ENCODE measurements around the gene MUC22. TPM values are rescaled to one million over a fixed set of nuclear protein-coding genes. Genes with fewer than 3 reads are reported as not detected.
"Not testable (repeated sequence)": the region's sequence is repeated elsewhere in the genome, so short reads cannot be mapped to it uniquely, and the experiment has no call there.

Gene MUC22
- polyA plus RNA-seq, 4 donors = not detected

DNA sequence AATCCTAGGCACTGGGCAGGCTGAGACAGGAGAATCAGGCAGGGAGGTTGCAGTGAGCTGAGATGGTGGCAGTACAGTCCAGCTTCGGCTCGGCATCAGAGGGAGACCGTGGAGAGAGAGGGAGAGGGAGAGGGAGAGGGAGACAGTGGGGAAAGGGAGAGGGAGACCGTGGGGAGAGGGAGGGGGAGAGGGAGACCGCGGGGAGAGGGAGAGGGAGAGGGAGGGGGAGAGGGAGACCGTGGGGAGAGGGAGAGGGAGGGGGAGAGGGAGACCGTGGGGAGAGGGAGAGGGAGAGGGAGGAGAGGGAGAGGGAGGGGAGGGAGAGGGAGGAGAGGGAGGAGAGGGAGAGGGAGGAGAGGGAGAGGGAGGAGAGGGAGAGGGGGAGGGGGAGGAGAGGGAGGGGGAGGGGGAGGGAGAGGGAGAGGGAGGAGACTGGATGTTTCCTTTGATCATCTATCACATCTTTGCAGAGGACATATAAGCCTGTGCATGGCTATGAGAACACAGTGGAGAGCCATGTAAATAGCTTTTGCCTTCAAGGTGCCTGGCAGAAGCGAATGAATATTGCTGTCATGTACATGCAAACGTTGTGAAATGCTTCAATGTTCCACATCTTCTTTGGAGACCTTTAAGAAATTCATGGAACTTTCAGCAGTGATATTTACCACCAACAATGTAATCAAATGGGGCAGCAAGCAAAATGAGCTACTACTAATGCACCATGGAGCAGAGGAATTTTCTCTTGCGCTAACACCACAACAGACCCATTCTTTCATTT is 57.8 kb downstream of the MUC22 start:
- not testable (repeated sequence) for H3K27ac ChIP-seq (ENCODE audit: low read depth in 1 of 3, low read length in 2 of 3); H3K36me3 ChIP-seq (ENCODE audit: control insufficient read depth in 3 of 3, insufficient read depth in 2 of 3, low read depth in 1 of 3, low read length in 3 of 3); H3K4me3 ChIP-seq (ENCODE audit: low read depth in 1 of 3, low read length in 3 of 3); FAIRE-seq; H3K4me1 ChIP-seq (ENCODE audit: control insufficient read depth in 3 of 3, insufficient read depth in 2 of 3, low read depth in 1 of 3, low read length in 2 of 3); H3K9me3 ChIP-seq (ENCODE audit: control insufficient read depth in 2 of 2, insufficient read depth in 1 of 2, low read depth in 1 of 2, low read length in 1 of 2); H3K27me3 ChIP-seq (ENCODE audit: control insufficient read depth in 3 of 3, insufficient read depth in 3 of 3, low read length in 3 of 3); DNase-seq
- 77 to 88% (median 82%) methylated on average over 3 to 7 of the region's 11 CpGs for WGBS, 3 donors

DNA sequence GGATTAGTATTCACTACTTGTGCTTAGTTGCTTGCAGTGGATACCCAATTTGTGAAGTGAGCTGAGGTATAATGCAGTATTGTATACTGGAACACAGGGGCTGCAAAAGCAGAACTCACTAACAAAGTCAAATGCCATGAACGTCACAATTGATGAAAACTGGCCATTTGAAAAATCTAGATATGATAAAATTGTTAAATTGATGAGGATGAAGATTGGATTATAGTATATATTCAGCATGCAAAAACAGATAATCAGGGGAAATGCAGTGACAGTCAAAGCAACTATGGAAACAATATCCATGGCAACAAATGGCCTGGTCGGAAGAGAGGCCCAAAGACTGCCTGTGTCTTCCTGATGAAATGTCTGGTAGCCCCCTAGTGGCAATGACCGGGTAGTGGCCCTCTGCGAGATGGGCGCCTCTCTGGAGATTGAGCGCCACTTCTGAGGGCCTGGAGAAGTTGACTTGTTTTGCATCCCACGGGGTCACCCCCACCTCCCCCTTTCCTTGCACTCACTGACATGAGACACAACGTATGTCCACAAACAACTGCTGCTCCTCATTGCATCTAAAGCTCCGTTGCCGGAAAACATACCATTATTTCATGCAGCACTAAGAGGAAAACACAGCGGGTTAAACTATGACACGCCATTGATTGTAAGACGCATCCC is 58.5 kb downstream of the MUC22 start:
- 34 to 43% (median 39%) methylated on average over 13 of the region's 13 CpGs for WGBS, 3 donors
- Histone ChIP-seq H3K9me3 (ENCODE audit: control insufficient read depth in 2 of 2, insufficient read depth in 1 of 2, low read depth in 1 of 2, low read length in 1 of 2) (no peaks in the 10 kb centered on the region), H3K36me3 (ENCODE audit: control insufficient read depth in 3 of 3, insufficient read depth in 2 of 3, low read depth in 1 of 3, low read length in 3 of 3) (no peaks in the 10 kb centered on the region), H3K27ac (ENCODE audit: low read depth in 1 of 3, low read length in 2 of 3) (no peak overlapping the region), H3K4me1 (ENCODE audit: control insufficient read depth in 3 of 3, insufficient read depth in 2 of 3, low read depth in 1 of 3, low read length in 2 of 3) (no peaks in the 10 kb centered on the region), H3K27me3 (ENCODE audit: control insufficient read depth in 3 of 3, insufficient read depth in 3 of 3, low read length in 3 of 3) (no peaks in the 10 kb centered on the region), H3K4me3 (ENCODE audit: low read depth in 1 of 3, low read length in 3 of 3) (no peak overlapping the region)
- FAIRE-seq = no peak
- peak; percentile 78 to 80 for DNase-seq

DNA sequence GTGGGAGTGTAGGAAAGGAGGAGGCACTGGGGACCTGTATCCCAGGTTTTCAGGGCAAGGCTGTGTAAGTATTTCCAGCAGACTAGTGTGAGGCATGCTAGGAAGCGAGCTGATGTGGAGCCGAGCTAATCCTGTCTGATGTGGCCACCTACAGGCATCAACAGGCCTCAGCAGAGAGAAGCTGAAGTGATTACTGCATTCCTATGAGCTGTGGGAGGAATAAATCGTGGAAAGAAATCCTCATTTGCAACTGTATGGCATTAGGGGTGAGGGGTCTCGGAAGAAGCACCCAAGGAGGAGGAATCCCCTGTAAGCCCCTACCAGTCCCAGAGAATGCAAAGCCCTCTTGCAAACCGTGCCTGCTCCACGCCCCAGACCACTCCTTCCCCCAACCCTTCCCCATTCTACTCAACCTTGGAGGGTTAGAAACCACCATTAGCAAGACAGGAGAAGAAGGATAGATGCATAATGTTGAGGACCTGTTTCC is 60.5 kb downstream of the MUC22 start:
- H3K9me3 ChIP-seq (ENCODE audit: control insufficient read depth in 2 of 2, insufficient read depth in 1 of 2, low read depth in 1 of 2, low read length in 1 of 2) = no peaks in the 10 kb centered on the region
- no peak overlapping the region for H3K27ac ChIP-seq (ENCODE audit: low read depth in 1 of 3, low read length in 2 of 3)
- no peaks in the 10 kb centered on the region for H3K27me3 ChIP-seq (ENCODE audit: control insufficient read depth in 3 of 3, insufficient read depth in 3 of 3, low read length in 3 of 3)
- H3K4me1 ChIP-seq (ENCODE audit: control insufficient read depth in 3 of 3, insufficient read depth in 2 of 3, low read depth in 1 of 3, low read length in 2 of 3) = no peaks in the 10 kb centered on the region
- peak; percentile 47 to 55 for DNase-seq
- no peak overlapping the region for H3K4me3 ChIP-seq (ENCODE audit: low read depth in 1 of 3, low read length in 3 of 3)
- 30 to 49% (median 43%) methylated on average over 6 of the region's 6 CpGs for WGBS, 3 donors
- no peaks in the 10 kb centered on the region for H3K36me3 ChIP-seq (ENCODE audit: control insufficient read depth in 3 of 3, insufficient read depth in 2 of 3, low read depth in 1 of 3, low read length in 3 of 3)
- no peak for FAIRE-seq

DNA sequence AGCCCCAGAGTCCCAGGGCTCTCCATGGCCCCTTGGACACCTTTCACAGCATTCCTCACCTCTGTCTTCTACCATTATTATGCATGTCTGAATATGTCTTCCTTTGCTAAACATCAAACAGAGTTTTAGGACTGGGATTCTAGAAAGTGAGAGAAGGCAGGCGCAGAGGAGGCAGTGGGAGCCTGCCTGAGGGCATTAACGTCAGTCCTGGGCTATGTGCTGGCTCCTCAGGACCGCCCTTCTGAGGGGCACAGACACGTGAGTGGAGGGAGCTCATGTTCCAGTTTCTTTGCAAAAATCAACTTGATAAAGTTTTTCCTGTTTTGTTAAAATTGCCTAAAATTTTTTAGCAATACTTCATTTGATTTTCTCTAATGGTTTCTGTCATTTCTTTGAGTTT is 64.1 kb downstream of the MUC22 start:
- WGBS, 3 donors = 84 to 90% (median 85%) methylated on average over 4 of the region's 4 CpGs
- Histone ChIP-seq H3K27ac (ENCODE audit: low read depth in 1 of 3, low read length in 2 of 3) (no peak overlapping the region), H3K36me3 (ENCODE audit: control insufficient read depth in 3 of 3, insufficient read depth in 2 of 3, low read depth in 1 of 3, low read length in 3 of 3) (no peaks in the 10 kb centered on the region), H3K9me3 (ENCODE audit: control insufficient read depth in 2 of 2, insufficient read depth in 1 of 2, low read depth in 1 of 2, low read length in 1 of 2) (no peaks in the 10 kb centered on the region), H3K4me1 (ENCODE audit: control insufficient read depth in 3 of 3, insufficient read depth in 2 of 3, low read depth in 1 of 3, low read length in 2 of 3) (peaks cover 0 to under 1% (median 0%) of the 10 kb centered on the region in 3 donors), H3K4me3 (ENCODE audit: low read depth in 1 of 3, low read length in 3 of 3) (no peak overlapping the region), H3K27me3 (ENCODE audit: control insufficient read depth in 3 of 3, insufficient read depth in 3 of 3, low read length in 3 of 3) (no peaks in the 10 kb centered on the region)
- DNase-seq (no peak), FAIRE-seq (no peak)

DNA sequence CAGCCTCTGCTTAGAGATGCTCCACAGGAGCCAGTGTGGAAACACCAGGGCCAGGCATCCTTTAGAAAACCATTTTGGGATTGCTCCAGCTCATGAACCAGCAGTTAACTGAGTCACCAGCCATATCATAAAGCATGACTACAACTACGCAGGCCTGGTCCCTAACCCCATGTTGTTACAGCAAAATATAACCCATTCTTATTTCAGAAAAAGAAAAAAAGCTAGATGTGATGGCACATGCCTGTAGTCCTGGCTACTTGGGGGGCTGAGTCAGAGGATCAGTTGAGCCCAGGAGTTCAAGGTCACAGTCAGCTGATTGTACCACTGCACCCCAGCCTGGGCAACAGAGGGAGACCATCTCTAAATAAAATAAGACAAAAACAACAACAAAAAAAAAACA is 65.3 kb downstream of the MUC22 start:
- no peaks in the 10 kb centered on the region for H3K36me3 ChIP-seq (ENCODE audit: control insufficient read depth in 3 of 3, insufficient read depth in 2 of 3, low read depth in 1 of 3, low read length in 3 of 3)
- H3K4me3 ChIP-seq (ENCODE audit: low read depth in 1 of 3, low read length in 3 of 3) = no peak overlapping the region
- H3K9me3 ChIP-seq (ENCODE audit: control insufficient read depth in 2 of 2, insufficient read depth in 1 of 2, low read depth in 1 of 2, low read length in 1 of 2) = no peaks in the 10 kb centered on the region
- no peak for DNase-seq
- FAIRE-seq = no peak
- H3K27me3 ChIP-seq (ENCODE audit: control insufficient read depth in 3 of 3, insufficient read depth in 3 of 3, low read length in 3 of 3) = no peaks in the 10 kb centered on the region
- 85 to 91% (median 88%) methylated on average over 1 of the region's 1 CpG for WGBS, 3 donors
- no peak overlapping the region for H3K27ac ChIP-seq (ENCODE audit: low read depth in 1 of 3, low read length in 2 of 3)
- H3K4me1 ChIP-seq (ENCODE audit: control insufficient read depth in 3 of 3, insufficient read depth in 2 of 3, low read depth in 1 of 3, low read length in 2 of 3) = peaks cover 0 to 3% (median 2%) of the 10 kb centered on the region in 3 donors

DNA sequence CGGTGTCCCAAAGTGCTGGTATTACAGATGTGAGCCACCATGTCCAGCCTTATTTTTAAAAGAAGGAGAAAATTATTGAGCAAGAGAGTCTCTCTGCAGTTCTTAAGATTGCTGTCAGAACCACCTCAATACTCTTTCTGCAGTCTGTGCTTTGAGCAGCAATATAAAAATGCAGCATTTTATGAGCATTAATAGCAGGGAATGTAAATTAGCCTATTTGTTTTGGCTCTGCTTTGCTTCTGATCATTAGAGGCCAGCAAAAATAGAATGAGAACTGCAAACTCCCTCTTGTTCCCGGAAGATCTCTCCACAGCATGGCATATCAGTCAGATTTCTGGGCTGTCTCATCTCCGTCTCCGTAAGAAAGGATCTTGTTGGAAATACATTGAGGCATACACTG is 66.3 kb downstream of the MUC22 start:
- H3K9me3 ChIP-seq (ENCODE audit: control insufficient read depth in 2 of 2, insufficient read depth in 1 of 2, low read depth in 1 of 2, low read length in 1 of 2) = no peaks in the 10 kb centered on the region
- H3K36me3 ChIP-seq (ENCODE audit: control insufficient read depth in 3 of 3, insufficient read depth in 2 of 3, low read depth in 1 of 3, low read length in 3 of 3) = no peaks in the 10 kb centered on the region
- FAIRE-seq = no peak
- 85 to 87% (median 86%) methylated on average over 4 of the region's 4 CpGs for WGBS, 3 donors
- H3K27ac ChIP-seq (ENCODE audit: low read depth in 1 of 3, low read length in 2 of 3) = no peak overlapping the region
- DNase-seq = no peak
- H3K27me3 ChIP-seq (ENCODE audit: control insufficient read depth in 3 of 3, insufficient read depth in 3 of 3, low read length in 3 of 3) = no peaks in the 10 kb centered on the region
- H3K4me3 ChIP-seq (ENCODE audit: low read depth in 1 of 3, low read length in 3 of 3) = no peak overlapping the region
- peaks cover 0 to 3% (median 2%) of the 10 kb centered on the region in 3 donors for H3K4me1 ChIP-seq (ENCODE audit: control insufficient read depth in 3 of 3, insufficient read depth in 2 of 3, low read depth in 1 of 3, low read length in 2 of 3)

DNA sequence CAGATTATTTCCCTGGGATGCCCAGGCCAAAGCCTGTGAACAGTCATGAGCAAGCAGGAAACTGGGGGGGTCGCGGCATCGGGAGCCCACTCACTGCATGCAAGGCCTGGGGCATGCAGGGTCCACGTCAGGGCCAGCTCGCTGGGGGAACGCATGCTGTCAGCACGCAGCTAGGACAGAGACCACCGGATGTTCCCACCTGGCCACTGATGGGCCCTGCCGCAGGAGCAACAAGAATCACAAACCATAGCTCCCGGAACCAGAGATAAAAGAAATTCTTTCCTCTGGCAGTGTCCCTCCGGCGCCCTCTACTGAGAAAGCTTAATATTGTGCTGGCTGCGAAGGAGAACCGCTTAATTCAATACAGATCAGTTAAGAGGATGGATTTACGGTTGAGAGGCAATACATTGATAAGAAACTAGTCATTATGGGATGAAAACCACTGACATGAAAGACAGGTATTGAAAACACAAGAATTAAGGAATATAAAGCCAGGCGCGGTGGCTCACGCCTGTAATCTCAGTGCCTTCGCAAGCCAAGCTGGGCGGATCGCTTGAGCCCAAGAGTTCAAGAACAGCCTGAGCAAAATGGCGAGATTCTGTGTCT is 69.5 kb downstream of the MUC22 start:
- H3K36me3 ChIP-seq (ENCODE audit: control insufficient read depth in 3 of 3, insufficient read depth in 2 of 3, low read depth in 1 of 3, low read length in 3 of 3) = no peaks in the 10 kb centered on the region
- H3K27ac ChIP-seq (ENCODE audit: low read depth in 1 of 3, low read length in 2 of 3) = no peak overlapping the region
- 21 to 25% (median 23%) methylated on average over 22 of the region's 22 CpGs for WGBS, 3 donors
- DNase-seq = peak; percentile 70 to 71
- FAIRE-seq = no peak
- no peaks in the 10 kb centered on the region for H3K27me3 ChIP-seq (ENCODE audit: control insufficient read depth in 3 of 3, insufficient read depth in 3 of 3, low read length in 3 of 3)
- H3K4me3 ChIP-seq (ENCODE audit: low read depth in 1 of 3, low read length in 3 of 3) = no peak overlapping the region
- H3K4me1 ChIP-seq (ENCODE audit: control insufficient read depth in 3 of 3, insufficient read depth in 2 of 3, low read depth in 1 of 3, low read length in 2 of 3) = peaks cover 0 to 3% (median 2%) of the 10 kb centered on the region in 3 donors
- no peaks in the 10 kb centered on the region for H3K9me3 ChIP-seq (ENCODE audit: control insufficient read depth in 2 of 2, insufficient read depth in 1 of 2, low read depth in 1 of 2, low read length in 1 of 2)

DNA sequence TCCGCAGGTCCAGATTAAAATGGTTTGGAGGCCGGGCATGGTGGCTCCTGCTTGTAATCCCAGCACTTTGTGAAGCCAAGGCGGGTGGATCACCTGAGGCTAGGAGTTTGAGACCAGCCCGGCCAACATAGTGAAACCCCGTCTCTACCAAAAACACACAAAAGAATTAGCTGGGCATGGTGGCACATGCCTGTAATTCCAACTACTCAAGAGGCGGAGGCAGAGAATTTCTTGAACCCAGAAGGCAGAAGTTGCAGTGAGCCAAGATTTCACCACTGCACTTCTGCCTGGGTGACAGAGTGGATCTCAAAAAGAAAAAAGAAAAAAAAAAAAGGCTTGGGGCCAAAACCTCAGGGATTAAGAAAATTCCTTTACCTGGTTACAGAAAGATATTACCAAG is 71.6 kb downstream of the MUC22 start:
- no peaks in the 10 kb centered on the region for H3K36me3 ChIP-seq (ENCODE audit: control insufficient read depth in 3 of 3, insufficient read depth in 2 of 3, low read depth in 1 of 3, low read length in 3 of 3)
- no peak for FAIRE-seq

More for the DNA sequence above, 71.6 kb downstream of the MUC22 start:
- no peak overlapping the region for H3K4me3 ChIP-seq (ENCODE audit: low read depth in 1 of 3, low read length in 3 of 3)
- 80 to 94% (median 90%) methylated on average over 6 of the region's 6 CpGs for WGBS, 3 donors
- peaks cover 0 to 4% (median 0%) of the 10 kb centered on the region in 3 donors for H3K27me3 ChIP-seq (ENCODE audit: control insufficient read depth in 3 of 3, insufficient read depth in 3 of 3, low read length in 3 of 3)
- no peak overlapping the region for H3K27ac ChIP-seq (ENCODE audit: low read depth in 1 of 3, low read length in 2 of 3)
- no peaks in the 10 kb centered on the region for H3K9me3 ChIP-seq (ENCODE audit: control insufficient read depth in 2 of 2, insufficient read depth in 1 of 2, low read depth in 1 of 2, low read length in 1 of 2)
- DNase-seq = no peak
- peaks cover 0 to 3% (median 2%) of the 10 kb centered on the region in 3 donors for H3K4me1 ChIP-seq (ENCODE audit: control insufficient read depth in 3 of 3, insufficient read depth in 2 of 3, low read depth in 1 of 3, low read length in 2 of 3)
